A673 (cell line): ENCODE data around the gene COA4. TPM values are rescaled to one million over a fixed set of nuclear protein-coding genes. Genes with fewer than 3 reads are reported as not detected.

Source experiments
- BruUV-seq: library from RNA; stranded (reverse); fragments of 400-500 nt; replicated peaks from 2 replicates; lab custom pipeline; 2021; lab: Mats Ljungman, UMichigan
- CTCF ChIA-PET: fragments of 300-600 bp; sonication (Branson Sonifier 250); formaldehyde crosslinking; loops from one replicate; lab custom pipeline; 2022; ENCODE audit warnings: antibody characterized with exemption; lab: Charles Lee
- POLR2A ChIA-PET: fragments of 300-600 bp; sonication (Branson Sonifier 250); formaldehyde crosslinking; loops from one replicate; lab custom pipeline; 2022; ENCODE audit warnings: antibody characterized with exemption; ENCODE audit not compliant: low non-redundant PET; lab: Charles Lee
- DNase-seq: peaks from one replicate; pipeline ENCODE4 v3.0.0-alpha.2; 2015; ENCODE audit warnings: low spot score
- H3K27ac ChIP-seq: fragments of 200-600 bp; sonication (generic); 2 replicates; pipeline ENCODE4 v1.5.1; 2016; ENCODE audit warnings: mixed run types, low read depth, mild to moderate bottlenecking, mixed read lengths, antibody characterized with exemption, low read length; ENCODE audit not compliant: poor library complexity, severe bottlenecking
- H3K27me3 ChIP-seq: fragments of 200-600 bp; sonication (generic); replicated peaks from 2 replicates; pipeline ENCODE4 v1.6.1; 2017; ENCODE audit warnings: mixed run types, low read depth, mild to moderate bottlenecking, mixed read lengths, antibody characterized with exemption, low read length; ENCODE audit not compliant: insufficient read depth, poor library complexity
- H3K36me3 ChIP-seq: fragments of 200-600 bp; sonication (generic); 2 replicates; pipeline ENCODE4 v1.6.1; 2016; ENCODE audit warnings: mixed run types, mild to moderate bottlenecking, mixed read lengths, antibody characterized with exemption, low read length; ENCODE audit not compliant: insufficient read depth, poor library complexity, severe bottlenecking
- H3K4me1 ChIP-seq: fragments of 200-600 bp; sonication (generic); 2 replicates; pipeline ENCODE4 v1.6.1; 2017; ENCODE audit warnings: mixed run types, mild to moderate bottlenecking, mixed read lengths, antibody characterized with exemption, low read length; ENCODE audit not compliant: insufficient read depth, poor library complexity, severe bottlenecking
- H3K4me3 ChIP-seq: fragments of 200-600 bp; sonication (generic); 2 replicates; pipeline ENCODE4 v1.5.1; 2016; ENCODE audit warnings: low read depth, mixed run types, mild to moderate bottlenecking, mixed read lengths, low read length; ENCODE audit not compliant: poor library complexity, severe bottlenecking
- H3K9me3 ChIP-seq: fragments of 200-600 bp; sonication (generic); 2 replicates; pipeline ENCODE4 v1.6.1; 2016; ENCODE audit warnings: mixed run types, low read depth, mild to moderate bottlenecking, mixed read lengths, antibody characterized with exemption, low read length; ENCODE audit not compliant: poor library complexity, severe bottlenecking
- CTCF ChIP-seq: fragments of 300-800, 200-600 bp; sonication (generic); conservative IDR thresholded peaks from 2 replicates; pipeline ENCODE4 v1.5.1; 2017; ENCODE audit warnings: low read depth, mild to moderate bottlenecking, antibody characterized with exemption, low read length, moderate library complexity, mixed read lengths
- EZH2 ChIP-seq: fragments of 200-600 bp; sonication (generic); IDR thresholded peaks from 2 replicates; pipeline ENCODE4 v1.6.1; 2017; ENCODE audit warnings: borderline replicate concordance, low read depth, mild to moderate bottlenecking, mixed read lengths, antibody characterized with exemption, low read length; ENCODE audit not compliant: poor library complexity, severe bottlenecking
- intact Hi-C: fragments of 100-400 bp; cut with micrococcal nuclease; formaldehyde crosslinking; loops from one replicate; pipeline ENCODE4 v1.10.0; 2022; ENCODE audit not compliant: unreplicated experiment
- total RNA-seq: library from RNA; stranded (reverse); gene quantifications from 2 replicates; pipeline ENCODE4 v1.2.3, GENCODE V29; 2021

The COA4 gene
- total RNA-seq, 1 experiment from 2014 or later = 113 TPM

DNA sequence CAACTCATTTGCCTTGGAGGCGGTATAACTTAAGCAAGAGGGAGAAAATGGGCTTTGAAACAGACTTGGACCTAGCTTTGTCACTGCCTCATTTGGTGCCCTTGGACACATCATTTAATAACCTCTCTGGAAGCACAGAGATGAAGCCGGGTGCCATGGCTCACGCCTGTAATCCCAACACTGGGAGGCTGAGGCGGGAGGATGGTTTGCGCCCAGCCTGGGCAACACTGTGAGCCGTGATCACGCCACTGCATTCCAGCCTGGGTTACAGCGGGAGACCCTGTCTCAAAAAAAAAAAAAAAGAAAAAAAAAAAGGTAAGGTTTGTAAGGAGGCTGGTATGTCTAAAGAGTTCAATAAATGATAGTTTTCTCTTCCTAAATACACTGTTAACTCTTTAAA lies 806 bp downstream of the COA4 start:
- intact Hi-C loops = loop anchor here (1.0 kb wide), 1 partner anchor 115 kb away; the partner anchor contains the start of gene RAB6A
- ChIA-PET CTCF (interaction anchor here (0.5 kb wide), 1 partner anchor 108 kb away, joined by 4 read pairs; no protein-coding TSS in a partner anchor), POLR2A (no interaction called here)
- H3K27ac ChIP-seq = peak overlapping the region; percentile 83
- no peaks in the 10 kb centered on the region for H3K9me3 ChIP-seq
- peak overlapping the region; percentile 66 for H3K4me3 ChIP-seq
- TSS peak; percentile 77 for BruUV-seq
- no peak for TF ChIP-seq EZH2
- TF ChIP-seq CTCF = no peak
- no peaks in the 10 kb centered on the region for H3K27me3 ChIP-seq
- peaks cover 37% of the 10 kb centered on the region for H3K36me3 ChIP-seq
- H3K4me1 ChIP-seq = peaks cover 16% of the 10 kb centered on the region
- DNase-seq = no peak

DNA sequence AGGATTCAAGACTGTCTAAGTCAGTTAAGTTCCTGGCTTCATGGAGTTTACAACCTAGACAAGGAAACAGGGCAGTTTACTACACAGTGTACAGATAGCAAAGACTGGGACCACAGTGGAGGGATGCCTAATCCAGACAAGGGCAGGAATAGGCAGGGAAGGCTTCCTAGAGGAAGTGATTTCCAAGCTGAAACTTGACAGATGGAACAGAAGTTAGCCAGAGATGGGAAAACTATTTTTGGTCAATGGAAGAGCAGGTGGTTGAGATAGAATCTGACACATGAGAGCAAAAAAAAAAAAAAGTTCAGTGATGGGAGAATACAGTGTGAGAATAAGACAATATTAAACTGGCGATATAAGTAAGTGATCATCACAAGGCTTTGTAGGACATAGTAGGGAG lies 1.3 kb downstream of the COA4 start:
- peaks cover 37% of the 10 kb centered on the region for H3K36me3 ChIP-seq
- H3K27ac ChIP-seq = peak overlapping the region; percentile 83

DNA sequence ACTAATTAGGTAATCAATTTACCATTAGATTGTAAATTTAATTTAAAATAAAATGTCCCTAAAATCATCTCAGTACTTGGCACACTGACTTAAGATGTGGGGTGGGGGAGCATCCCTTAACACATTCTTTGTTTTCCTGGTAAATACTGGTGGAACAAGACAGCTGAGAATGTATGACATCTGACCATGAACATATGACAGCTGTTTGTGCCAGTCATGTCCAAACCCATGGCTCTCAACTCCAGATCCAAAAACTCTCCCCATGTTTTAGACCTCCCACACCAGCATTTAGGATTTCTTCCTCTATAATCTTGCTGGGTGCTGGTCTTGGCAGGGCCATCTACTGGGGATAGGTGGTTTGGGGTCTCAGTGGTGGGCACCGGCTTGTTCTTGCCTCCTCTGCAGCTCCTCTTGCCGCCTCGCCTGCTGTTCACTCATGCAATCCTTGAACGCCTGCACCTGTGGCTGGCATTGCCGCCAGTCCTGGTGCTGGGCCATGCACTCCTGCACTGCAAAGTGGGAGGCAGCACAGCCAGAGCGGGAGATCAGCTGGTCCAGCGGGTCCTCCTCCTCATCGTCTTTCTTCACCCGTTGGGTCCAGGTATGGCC lies 3.8 kb downstream of the COA4 start:
- Histone ChIP-seq H3K4me3 (no peak overlapping the region), H3K27me3 (no peaks in the 10 kb centered on the region), H3K27ac (no peak overlapping the region), H3K4me1 (peaks cover 12% of the 10 kb centered on the region), H3K36me3 (peaks cover 43% of the 10 kb centered on the region), H3K9me3 (no peaks in the 10 kb centered on the region)
- POLR2A ChIA-PET = no interaction called here
- no TSS peak for BruUV-seq
- no peak for TF ChIP-seq CTCF
- TF ChIP-seq EZH2 = no peak
- DNase-seq = no peak
- CTCF ChIA-PET = no interaction called here
- intact Hi-C loops = no loop called here

More for the DNA sequence above, 1.3 kb downstream of the COA4 start:
- Histone ChIP-seq H3K4me3 (peak overlapping the region; percentile 66), H3K4me1 (peaks cover 16% of the 10 kb centered on the region), H3K9me3 (no peaks in the 10 kb centered on the region), H3K27me3 (no peaks in the 10 kb centered on the region)
- POLR2A ChIA-PET = no interaction called here
- intact Hi-C loops = no loop called here
- BruUV-seq = no TSS peak
- TF ChIP-seq EZH2 = no peak
- no peak for DNase-seq
- CTCF ChIA-PET = interaction anchor here (0.5 kb wide), 1 partner anchor 107 kb away, joined by 4 read pairs; no protein-coding TSS in a partner anchor

DNA sequence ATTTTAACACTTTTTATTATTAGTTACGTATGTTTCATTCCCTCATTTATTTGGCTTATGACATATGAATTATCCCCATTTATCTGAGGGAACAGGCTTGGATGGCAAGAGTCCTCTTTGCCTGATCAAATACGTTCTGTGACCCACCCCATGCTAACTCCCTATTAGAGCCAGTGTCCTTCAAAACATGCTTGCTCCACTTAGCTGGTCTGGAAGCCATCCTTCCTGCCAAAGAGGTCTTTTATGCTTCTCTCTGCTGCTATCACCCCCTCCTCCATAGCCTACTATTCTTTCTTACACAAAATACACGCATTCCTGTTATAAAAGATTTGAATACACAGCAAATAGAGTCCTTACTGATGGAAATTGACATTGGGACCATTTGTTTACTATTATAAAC lies 6.4 kb downstream of the COA4 start:
- Histone ChIP-seq H3K4me3 (no peak overlapping the region), H3K27ac (no peak overlapping the region), H3K27me3 (no peaks in the 10 kb centered on the region), H3K4me1 (peaks cover 1% of the 10 kb centered on the region), H3K9me3 (no peaks in the 10 kb centered on the region), H3K36me3 (peaks cover 42% of the 10 kb centered on the region)
- POLR2A ChIA-PET = no interaction called here
- DNase-seq = no peak
- CTCF ChIA-PET = no interaction called here
- TF ChIP-seq EZH2 (no peak), CTCF (no peak)
- no TSS peak for BruUV-seq
- intact Hi-C loops = no loop called here
